Stimulated activated CD4-positive, alpha-beta T cell treated with anti-CD3 and anti-CD28 coated beads, Interleukin-2, amount 100 ng/mL, for 24 hours (primary cell): ENCODE results near the gene RARRES1.
A peak's percentile ranks its signal among the peaks of the same experiment; 100 is the strongest.
"Not testable (repeated sequence)": the region's sequence is repeated elsewhere in the genome, so short reads cannot be mapped to it uniquely, and the experiment has no call there.

Source experiments
- DNase-seq, 2 donors: peaks; one replicate each; pipeline ENCODE4 v3.0.0-alpha.2; 2020

Gene RARRES1

GRCh38 chr3:158731486-158731885 is 771 bp downstream of the RARRES1 start:
- no peak for DNase-seq

GRCh38 chr3:158728851-158729250 is 3.4 kb downstream of the RARRES1 start:
- DNase-seq = no peak

- no peak for DNase-seq
Observed at GRCh38 chr3:158728061-158728377, 4.2 kb downstream of the RARRES1 start.

GRCh38 chr3:158727206-158728060 is 4.8 kb downstream of the RARRES1 start:
- DNase-seq = peak; percentile 30 to 52

GRCh38 chr3:158725348-158726011 is 6.8 kb downstream of the RARRES1 start:
- DNase-seq = no peak

- DNase-seq = no peak
Observed at GRCh38 chr3:158723991-158724390, 8.3 kb downstream of the RARRES1 start.

GRCh38 chr3:158722108-158722507 is 10.1 kb downstream of the RARRES1 start:
- no peak for DNase-seq

GRCh38 chr3:158718490-158719170 is 13.6 kb downstream of the RARRES1 start:
- DNase-seq = no peak

GRCh38 chr3:158717576-158717975 is 14.7 kb downstream of the RARRES1 start:
- no peak for DNase-seq

- DNase-seq = no peak
Observed at GRCh38 chr3:158713094-158713499, 19.2 kb downstream of the RARRES1 start.

GRCh38 chr3:158712443-158712842 is 19.8 kb downstream of the RARRES1 start:
- no peak for DNase-seq

GRCh38 chr3:158711886-158712285 is 20.4 kb downstream of the RARRES1 start:
- no peak for DNase-seq

- DNase-seq = no peak
Observed at GRCh38 chr3:158710601-158711000, 21.7 kb downstream of the RARRES1 start.

- no peak for DNase-seq
Observed at GRCh38 chr3:158709666-158710083, 22.6 kb downstream of the RARRES1 start.

GRCh38 chr3:158703566-158703965 is 28.7 kb downstream of the RARRES1 start:
- no peak for DNase-seq

GRCh38 chr3:158702815-158703481 is 29.3 kb downstream of the RARRES1 start:
- no peak for DNase-seq

GRCh38 chr3:158701420-158702065 is 30.7 kb downstream of the RARRES1 start:
- no peak for DNase-seq

- no peak for DNase-seq
Observed at GRCh38 chr3:158700559-158700958, 31.7 kb downstream of the RARRES1 start.

GRCh38 chr3:158696618-158697017 is 35.6 kb downstream of the RARRES1 start:
- DNase-seq = no peak

GRCh38 chr3:158693866-158694456 is 38.3 kb downstream of the RARRES1 start:
- DNase-seq = not testable (repeated sequence)

GRCh38 chr3:158685159-158685558 is 47.1 kb downstream of the RARRES1 start:
- DNase-seq = no peak

GRCh38 chr3:158683230-158683962 is 48.9 kb downstream of the RARRES1 start:
- DNase-seq = no peak
